Uterus (tissue), 4 donors: Measurements from ENCODE around the gene NRXN3. TPM values are rescaled to one million over a fixed set of nuclear protein-coding genes. Genes with fewer than 3 reads are reported as not detected.

Experiments used
- DNase-seq, 2 donors: peaks; one replicate each; pipeline ENCODE4 v3.0.0-alpha.2; 2019 to 2020
- H3K27ac ChIP-seq, 2 donors: fragments of 200-600 bp; sonication (generic); 1 replicate in 1 of 2; 2 replicates in 1 of 2; pipeline ENCODE4 v1.5.1; 2016 to 2018
- H3K27me3 ChIP-seq, 2 donors: fragments of 200-600 bp; sonication (generic); one replicate each; pipeline ENCODE4 v1.5.1; 2018 to 2019; ENCODE audit warnings: control low read depth in 1 of 2
- H3K36me3 ChIP-seq, 2 donors: fragments of 200-600 bp; sonication (generic); one replicate each; pipeline ENCODE4 v1.5.1; 2019; ENCODE audit warnings: control low read depth in 1 of 2
- H3K4me1 ChIP-seq, 2 donors: fragments of 200-600 bp; sonication (generic); one replicate each; pipeline ENCODE4 v1.5.1; 2018 to 2019; ENCODE audit warnings: control low read depth in 1 of 2
- H3K4me3 ChIP-seq, 2 donors: fragments of 200-600 bp; sonication (generic); 1 replicate in 1 of 2; 2 replicates in 1 of 2; pipeline ENCODE4 v1.5.1; 2018 to 2019; ENCODE audit warnings: mild to moderate bottlenecking in 1 of 2
- H3K9me3 ChIP-seq, 2 donors: fragments of 200-600 bp; sonication (generic); one replicate each; pipeline ENCODE4 v1.5.1; 2019; ENCODE audit warnings: control low read depth in 1 of 2
- POLR2A ChIP-seq, 2 donors: fragments of 450-650 bp; IDR thresholded peaks; one replicate each; pipeline ENCODE4 v1.6.1; 2016; ENCODE audit warnings: antibody characterized with exemption in 2 of 2, mild to moderate bottlenecking in 1 of 2, moderate library complexity in 1 of 2
- intact Hi-C: fragments of 100-400 bp; cut with DNase I; formaldehyde crosslinking; loops from one replicate; pipeline ENCODE4 v1.15.1; 2023; ENCODE audit warnings: low total_unique reads
- total RNA-seq, 4 donors: library from RNA; depleted of rRNA in 3 of 4; stranded (reverse); fragments of >200 nt in 3 of 4; gene quantifications; one replicate each; pipeline versions ENCODE4 v1.1.0 to v1.2.4, GENCODE V29; 2014 to 2023
- TF ChIP-seq, protein P1 (sequence below), 4 experiments: fragments of 200-600 bp in 2 of 4; fragments of 450-650 bp in 2 of 4; sonication (generic) in 2 of 4; IDR thresholded peaks; one replicate each; pipeline ENCODE4 v1.5.1; 2016 to 2019; ENCODE audit warnings: antibody characterized with exemption in 4 of 4, mild to moderate bottlenecking in 2 of 4, moderate library complexity in 1 of 4
- donor health status: DM: yes; HTN: yes; CAD: no.

Gene NRXN3
- total RNA-seq, 4 donors from 2014 or later = 2.9 to 17.0 (median 4.4) TPM

DNA sequence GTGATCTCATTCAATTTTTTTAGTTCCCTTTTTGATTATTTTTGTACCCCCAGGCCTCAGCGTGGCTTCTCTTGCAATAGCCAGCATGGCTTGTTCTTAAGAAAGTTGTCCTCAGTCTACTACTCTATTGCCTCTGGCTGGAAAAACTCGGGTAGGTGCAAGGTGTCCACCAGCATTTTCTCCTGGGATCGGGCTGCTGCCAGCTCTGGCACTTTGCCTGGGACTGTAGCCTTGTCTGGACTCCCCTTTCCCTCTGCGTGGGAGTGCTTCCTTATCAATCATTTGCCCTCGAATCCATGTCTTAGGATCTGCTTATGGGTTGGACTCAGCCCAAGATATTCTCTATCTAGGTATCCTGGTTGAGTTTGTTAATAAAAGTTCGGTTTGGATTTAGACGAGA is 1267.8 kb downstream of the NRXN3 start:
- Histone ChIP-seq H3K4me1 (no peaks in the 10 kb centered on the region), H3K27me3 (no peaks in the 10 kb centered on the region), H3K36me3 (no peaks in the 10 kb centered on the region), H3K4me3 (no peak overlapping the region), H3K27ac (no peak overlapping the region), H3K9me3 (no peaks in the 10 kb centered on the region)
- intact Hi-C loops = no loop called here
- TF ChIP-seq, protein P1, sequence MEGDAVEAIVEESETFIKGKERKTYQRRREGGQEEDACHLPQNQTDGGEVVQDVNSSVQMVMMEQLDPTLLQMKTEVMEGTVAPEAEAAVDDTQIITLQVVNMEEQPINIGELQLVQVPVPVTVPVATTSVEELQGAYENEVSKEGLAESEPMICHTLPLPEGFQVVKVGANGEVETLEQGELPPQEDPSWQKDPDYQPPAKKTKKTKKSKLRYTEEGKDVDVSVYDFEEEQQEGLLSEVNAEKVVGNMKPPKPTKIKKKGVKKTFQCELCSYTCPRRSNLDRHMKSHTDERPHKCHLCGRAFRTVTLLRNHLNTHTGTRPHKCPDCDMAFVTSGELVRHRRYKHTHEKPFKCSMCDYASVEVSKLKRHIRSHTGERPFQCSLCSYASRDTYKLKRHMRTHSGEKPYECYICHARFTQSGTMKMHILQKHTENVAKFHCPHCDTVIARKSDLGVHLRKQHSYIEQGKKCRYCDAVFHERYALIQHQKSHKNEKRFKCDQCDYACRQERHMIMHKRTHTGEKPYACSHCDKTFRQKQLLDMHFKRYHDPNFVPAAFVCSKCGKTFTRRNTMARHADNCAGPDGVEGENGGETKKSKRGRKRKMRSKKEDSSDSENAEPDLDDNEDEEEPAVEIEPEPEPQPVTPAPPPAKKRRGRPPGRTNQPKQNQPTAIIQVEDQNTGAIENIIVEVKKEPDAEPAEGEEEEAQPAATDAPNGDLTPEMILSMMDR (IDR thresholded peaks at IDR 0.05) = no peak
- TF ChIP-seq POLR2A (IDR thresholded peaks at IDR 0.05) = no peak
- no peak for DNase-seq

GRCh38 chr14:79438696-79439342 is 1268.6 kb downstream of the NRXN3 start:
- Histone ChIP-seq H3K27me3 (no peaks in the 10 kb centered on the region), H3K27ac (no peak overlapping the region), H3K4me3 (no peak overlapping the region), H3K36me3 (no peaks in the 10 kb centered on the region), H3K9me3 (no peaks in the 10 kb centered on the region), H3K4me1 (no peaks in the 10 kb centered on the region)
- intact Hi-C loops = no loop called here
- TF ChIP-seq, protein P1 (IDR thresholded peaks at IDR 0.05) = no peak
- TF ChIP-seq POLR2A (IDR thresholded peaks at IDR 0.05) = no peak
- DNase-seq = no peak

- H3K4me1 ChIP-seq = no peaks in the 10 kb centered on the region
- H3K4me3 ChIP-seq = no peak overlapping the region
- no peak overlapping the region for H3K27ac ChIP-seq
- no peaks in the 10 kb centered on the region for H3K9me3 ChIP-seq
- H3K27me3 ChIP-seq = no peaks in the 10 kb centered on the region
- no peaks in the 10 kb centered on the region for H3K36me3 ChIP-seq
- DNase-seq = no peak
- TF ChIP-seq, protein P1 (IDR thresholded peaks at IDR 0.05) = no peak
- TF ChIP-seq POLR2A (IDR thresholded peaks at IDR 0.05) = no peak
- intact Hi-C loops = no loop called here
These were observed 1272.6 kb downstream of the NRXN3 start for GRCh38 chr14:79442786-79443185.

DNA sequence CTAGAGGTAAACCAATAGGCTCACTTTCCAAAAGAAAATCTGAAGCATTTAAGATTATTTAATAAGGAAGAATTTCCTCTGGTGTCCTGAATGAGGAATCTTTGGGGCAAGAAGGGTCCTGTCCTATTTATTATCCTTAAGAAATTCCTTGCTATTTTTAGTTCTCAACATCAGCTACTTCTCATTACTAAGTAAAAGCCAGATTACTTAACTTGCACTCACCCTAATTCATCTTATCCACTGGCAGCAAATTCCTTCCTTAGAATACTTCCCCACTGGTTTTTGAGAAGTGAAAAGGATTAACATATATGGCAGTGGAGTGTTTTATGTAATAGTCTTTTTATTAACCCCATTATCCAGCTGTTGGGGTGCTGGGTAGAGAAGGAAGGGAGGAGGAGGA is 1273.4 kb downstream of the NRXN3 start:
- Histone ChIP-seq H3K9me3 (no peaks in the 10 kb centered on the region), H3K27me3 (no peaks in the 10 kb centered on the region), H3K4me3 (no peak overlapping the region), H3K4me1 (no peaks in the 10 kb centered on the region), H3K27ac (no peak overlapping the region), H3K36me3 (no peaks in the 10 kb centered on the region)
- no peak for DNase-seq
- intact Hi-C loops = no loop called here
- no peak for TF ChIP-seq POLR2A (IDR thresholded peaks at IDR 0.05)

DNA sequence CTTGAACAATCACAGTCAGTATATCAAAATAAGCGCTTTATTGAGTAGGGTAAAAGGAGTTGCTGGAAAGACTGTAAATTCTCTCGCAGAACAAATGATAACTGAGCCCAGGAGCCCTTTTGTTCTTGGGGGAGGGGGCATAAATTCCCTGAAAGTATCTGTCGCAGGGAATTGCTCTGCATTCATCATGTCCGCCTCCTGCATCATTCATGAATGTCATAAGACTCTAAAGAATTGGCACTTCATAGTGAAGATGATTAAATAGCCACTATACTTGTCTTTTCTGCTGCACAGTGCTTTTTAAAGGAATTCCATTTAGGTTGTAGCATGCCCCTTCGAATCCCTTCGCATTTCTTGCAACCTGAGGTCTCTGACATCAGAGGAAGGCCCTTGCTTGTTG is 1278.8 kb downstream of the NRXN3 start:
- no peaks in the 10 kb centered on the region for H3K36me3 ChIP-seq
- no peaks in the 10 kb centered on the region for H3K27me3 ChIP-seq
- intact Hi-C loops = no loop called here
- no peak overlapping the region for H3K4me3 ChIP-seq
- H3K27ac ChIP-seq = no peak overlapping the region
- no peaks in the 10 kb centered on the region for H3K4me1 ChIP-seq
- TF ChIP-seq POLR2A (IDR thresholded peaks at IDR 0.05) = no peak
- TF ChIP-seq, protein P1 (IDR thresholded peaks at IDR 0.05) = no peak
- DNase-seq = no peak
- H3K9me3 ChIP-seq = no peaks in the 10 kb centered on the region

DNA sequence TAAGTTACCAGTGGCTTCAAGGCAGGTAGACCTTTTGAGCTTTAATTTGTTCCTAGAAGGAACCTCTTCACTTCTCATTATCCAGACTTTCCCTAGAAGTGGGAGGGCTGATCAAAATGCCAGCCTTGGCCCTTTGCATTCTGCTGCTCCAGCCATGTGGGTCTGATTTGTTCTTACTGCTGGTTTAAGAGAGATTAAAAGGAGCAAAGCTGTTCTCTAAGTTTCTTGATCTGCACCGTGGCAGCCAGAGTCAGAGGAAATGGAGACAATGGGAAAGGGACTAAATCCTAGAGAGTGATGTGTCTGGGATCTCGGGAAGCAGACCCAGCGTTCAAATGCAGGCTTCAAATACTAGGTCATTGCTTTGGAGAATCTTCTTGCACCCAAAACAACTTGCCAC is 1281.4 kb downstream of the NRXN3 start:
- intact Hi-C loops = no loop called here
- no peaks in the 10 kb centered on the region for H3K36me3 ChIP-seq
- H3K4me1 ChIP-seq = no peaks in the 10 kb centered on the region
- TF ChIP-seq, protein P1 (IDR thresholded peaks at IDR 0.05) = no peak
- no peak for TF ChIP-seq POLR2A (IDR thresholded peaks at IDR 0.05)
- no peak for DNase-seq
- no peaks in the 10 kb centered on the region for H3K27me3 ChIP-seq
- no peak overlapping the region for H3K4me3 ChIP-seq
- H3K27ac ChIP-seq = no peak overlapping the region
- H3K9me3 ChIP-seq = no peaks in the 10 kb centered on the region
